ENCODE measurements around the gene IQCC. TPM values are rescaled to one million over a fixed set of nuclear protein-coding genes. Genes with fewer than 3 reads are reported as not detected.

Gene IQCC
- total RNA-seq, 2 donors from 2014 or later = 4.7 to 6.3 TPM

- H3K36me3 ChIP-seq (ENCODE audit: control insufficient read depth, insufficient read depth, low read length) = no peaks in the 10 kb centered on the region
- no peak overlapping the region for H3K4me3 ChIP-seq (ENCODE audit: low read length)
- Mint-ChIP-seq H3K4me3 (no peak overlapping the region), H3K36me3 (ENCODE audit: low read depth) (no peaks in the 10 kb centered on the region), H3K4me1 (no peaks in the 10 kb centered on the region), H3K27ac (no peak overlapping the region), H3K27me3 (ENCODE audit: insufficient read depth) (no peaks in the 10 kb centered on the region), H3K9me3 (no peaks in the 10 kb centered on the region)
- 96 to 97% methylated on average over 6 to 10 of the region's 10 CpGs for WGBS, 2 experiments (ENCODE audit: insufficient coverage in 1 of 2, insufficient read length in 1 of 2)
- no peak overlapping the region for H3K27ac ChIP-seq (ENCODE audit: low read depth, low read length)
- no peaks in the 10 kb centered on the region for H3K27me3 ChIP-seq (ENCODE audit: control insufficient read depth, insufficient read depth, low read length, poor library complexity, severe bottlenecking)
- H3K9me3 ChIP-seq (ENCODE audit: control insufficient read depth, low read length) = no peaks in the 10 kb centered on the region
- DNase-seq = no peak
- no peaks in the 10 kb centered on the region for H3K4me1 ChIP-seq (ENCODE audit: control insufficient read depth, insufficient read depth, low read length)
- H3K9ac ChIP-seq (ENCODE audit: extremely low read depth, low read length, poor library complexity, severe bottlenecking) = no peak overlapping the region
- TF ChIP-seq CTCF (conservative IDR thresholded peaks at IDR 0.05) = no peak
These were observed 49.9 kb downstream of the IQCC start for GRCh38 chr1:32255072-32256071.

- Mint-ChIP-seq H3K4me1 (no peaks in the 10 kb centered on the region), H3K4me3 (no peak overlapping the region), H3K27ac (no peak overlapping the region), H3K36me3 (ENCODE audit: low read depth) (no peaks in the 10 kb centered on the region), H3K27me3 (ENCODE audit: insufficient read depth) (no peaks in the 10 kb centered on the region), H3K9me3 (no peaks in the 10 kb centered on the region)
- H3K9me3 ChIP-seq (ENCODE audit: control insufficient read depth, low read length) = no peaks in the 10 kb centered on the region
- no peaks in the 10 kb centered on the region for H3K4me1 ChIP-seq (ENCODE audit: control insufficient read depth, insufficient read depth, low read length)
- no peaks in the 10 kb centered on the region for H3K36me3 ChIP-seq (ENCODE audit: control insufficient read depth, insufficient read depth, low read length)
- H3K9ac ChIP-seq (ENCODE audit: extremely low read depth, low read length, poor library complexity, severe bottlenecking) = no peak overlapping the region
- DNase-seq = no peak
- no peak for TF ChIP-seq CTCF (conservative IDR thresholded peaks at IDR 0.05)
- H3K27ac ChIP-seq (ENCODE audit: low read depth, low read length) = no peak overlapping the region
- H3K4me3 ChIP-seq (ENCODE audit: low read length) = no peak overlapping the region
- 86 to 92% methylated on average over 8 to 9 of the region's 9 CpGs for WGBS, 2 experiments (ENCODE audit: insufficient coverage in 1 of 2, insufficient read length in 1 of 2)
- H3K27me3 ChIP-seq (ENCODE audit: control insufficient read depth, insufficient read depth, low read length, poor library complexity, severe bottlenecking) = no peaks in the 10 kb centered on the region
These were observed 51.2 kb downstream of the IQCC start for GRCh38 chr1:32256473-32257226.

- no peak overlapping the region for H3K9ac ChIP-seq (ENCODE audit: extremely low read depth, low read length, poor library complexity, severe bottlenecking)
- no peaks in the 10 kb centered on the region for H3K4me1 ChIP-seq (ENCODE audit: control insufficient read depth, insufficient read depth, low read length)
- H3K36me3 ChIP-seq (ENCODE audit: control insufficient read depth, insufficient read depth, low read length) = no peaks in the 10 kb centered on the region
- H3K27ac ChIP-seq (ENCODE audit: low read depth, low read length) = no peak overlapping the region
- no peaks in the 10 kb centered on the region for H3K27me3 ChIP-seq (ENCODE audit: control insufficient read depth, insufficient read depth, low read length, poor library complexity, severe bottlenecking)
- H3K9me3 ChIP-seq (ENCODE audit: control insufficient read depth, low read length) = no peaks in the 10 kb centered on the region
- WGBS, 2 experiments (ENCODE audit: insufficient coverage in 1 of 2, insufficient read length in 1 of 2) = 88 to 89% methylated on average over 6 of the region's 6 CpGs
- no peak for TF ChIP-seq CTCF (conservative IDR thresholded peaks at IDR 0.05)
- H3K27ac Mint-ChIP-seq = no peak overlapping the region
- DNase-seq = no peak
- H3K9me3 Mint-ChIP-seq = no peaks in the 10 kb centered on the region
- H3K4me3 Mint-ChIP-seq = no peak overlapping the region
- H3K4me1 Mint-ChIP-seq = no peaks in the 10 kb centered on the region
- H3K4me3 ChIP-seq (ENCODE audit: low read length) = no peak overlapping the region
- H3K36me3 Mint-ChIP-seq (ENCODE audit: low read depth) = no peaks in the 10 kb centered on the region
- H3K27me3 Mint-ChIP-seq (ENCODE audit: insufficient read depth) = no peaks in the 10 kb centered on the region
These were observed 51.7 kb downstream of the IQCC start for GRCh38 chr1:32257227-32257508.

Other genes starting within 250 kb of the IQCC start
- 100 to 1,000 TPM; 201 to 235 TPM for gene KHDRBS1, start 191.8 kb upstream of the IQCC start, total RNA-seq
- gene TMEM39B, start 132.7 kb upstream of the IQCC start, total RNA-seq = 10 to 100 TPM; 11.0 to 20.3 TPM
- gene KPNA6, start 97.6 kb upstream of the IQCC start, total RNA-seq = 100 to 1,000 TPM in 1 of 2 donors, 10 to 100 TPM in 1; 95.4 to 119 TPM
- gene TXLNA, start 26.0 kb upstream of the IQCC start, total RNA-seq = 10 to 100 TPM; 38.3 to 39.4 TPM
- gene CCDC28B, start 5.1 kb upstream of the IQCC start, total RNA-seq = 10 to 100 TPM in 1 of 2 donors, 1 to 10 TPM in 1; 9.2 to 11.1 TPM
- gene DCDC2B, start 3.4 kb downstream of the IQCC start, total RNA-seq = not detected
- 10 to 100 TPM; 35.1 to 35.5 TPM for gene TMEM234, start 16.7 kb downstream of the IQCC start, total RNA-seq
- gene EIF3I, start 16.7 kb downstream of the IQCC start, total RNA-seq = 100 to 1,000 TPM; 194 to 198 TPM
- 1 to 10 TPM; 1.1 to 2.9 TPM for gene FAM167B, start 41.6 kb downstream of the IQCC start, total RNA-seq
- gene LCK, start 45.6 kb downstream of the IQCC start, total RNA-seq = 1 to 10 TPM; 1.8 to 4.4 TPM
- 100 to 1,000 TPM; 150 to 160 TPM for gene HDAC1, start 86.4 kb downstream of the IQCC start, total RNA-seq
- gene MARCKSL1, start 130.6 kb downstream of the IQCC start, total RNA-seq = 100 to 1,000 TPM; 484 to 543 TPM
- gene FAM229A, start 156.8 kb downstream of the IQCC start, total RNA-seq = 1 to 10 TPM; 6.8 to 8.4 TPM
- gene TSSK3, start 156.9 kb downstream of the IQCC start, total RNA-seq = 1 to 10 TPM; 3.4 to 6.4 TPM
- 10 to 100 TPM; 61.7 to 68.3 TPM for gene BSDC1, start 188.8 kb downstream of the IQCC start, total RNA-seq